Left renal cortex interstitium (tissue), 4 donors: ENCODE measurements around the gene SND1. TPM values are rescaled to one million over a fixed set of nuclear protein-coding genes. Genes with fewer than 3 reads are reported as not detected.
A peak's percentile ranks its signal among the peaks of the same experiment; 100 is the strongest.

Source experiments
- DNase-seq, 4 donors: peaks; one replicate each; pipeline ENCODE4 v3.0.0-alpha.2; 2013; ENCODE audit warnings: low read depth in 4 of 4, low spot score in 2 of 4, missing footprints in 1 of 4
- polyA plus RNA-seq, 4 donors: library from polyadenylated mRNA; unstranded; fragments of 120-200 nt; gene quantifications; one replicate each; pipeline ENCODE4 v1.2.1, GENCODE V29; 2013; ENCODE audit not compliant: insufficient read length in 4 of 4

SND1 gene
- polyA plus RNA-seq, 4 donors = 133 to 165 (median 139) TPM

DNA sequence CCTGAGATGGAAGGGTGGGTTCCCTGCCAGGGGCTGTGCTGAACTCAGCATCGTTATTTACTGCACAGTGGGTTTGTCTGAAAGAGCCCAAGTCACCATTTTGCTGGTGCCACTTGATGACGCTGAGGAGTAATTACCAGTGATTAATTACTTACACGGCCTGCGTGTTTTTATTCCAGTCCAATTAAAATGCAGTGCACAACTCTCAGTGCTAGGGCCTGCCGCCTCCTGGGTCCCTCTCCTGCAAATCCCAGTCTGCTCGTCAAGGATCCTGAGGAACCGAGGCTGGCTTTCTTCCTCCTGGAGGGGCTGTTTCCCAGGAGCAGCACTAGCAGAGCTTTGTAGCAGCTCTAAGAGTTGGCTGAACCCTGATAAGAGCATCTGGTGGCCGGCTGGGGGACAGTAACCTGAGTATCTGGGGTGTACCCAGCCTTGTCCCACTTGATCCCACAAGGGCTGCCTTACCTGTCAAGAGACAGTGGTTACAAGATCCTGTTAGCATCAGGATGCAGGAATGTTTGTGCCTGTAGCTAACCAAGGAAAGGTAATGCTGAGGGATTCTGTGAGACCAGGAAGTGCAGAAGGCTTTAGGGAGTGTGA lies 424.3 kb downstream of the SND1 start:
- DNase-seq = no peak

- no peak for DNase-seq
Observed at GRCh38 chr7:128076796-128077271, 424.8 kb downstream of the SND1 start.

DNA sequence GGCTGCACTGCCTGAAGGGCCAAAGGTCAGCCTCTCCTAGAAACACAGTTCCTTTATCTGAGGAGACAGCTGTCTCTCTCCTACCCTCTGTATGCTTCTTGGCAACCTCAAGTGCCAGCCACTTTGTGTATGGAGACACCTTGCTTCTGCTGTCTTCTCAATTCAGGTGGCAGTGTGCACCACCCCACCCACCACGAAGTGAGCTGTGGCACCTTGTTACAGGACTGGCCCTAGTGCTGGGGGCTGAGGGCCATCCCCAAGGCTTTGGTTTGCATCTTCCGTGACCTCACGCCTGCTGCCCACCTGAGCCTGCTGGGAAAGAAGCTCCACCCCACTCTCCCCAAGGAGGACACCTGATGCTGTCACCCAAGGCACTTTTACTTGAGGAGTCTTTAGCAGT lies 426.3 kb downstream of the SND1 start:
- DNase-seq = no peak

- DNase-seq = no peak
Observed at GRCh38 chr7:128080169-128080568, 428.2 kb downstream of the SND1 start.

DNA sequence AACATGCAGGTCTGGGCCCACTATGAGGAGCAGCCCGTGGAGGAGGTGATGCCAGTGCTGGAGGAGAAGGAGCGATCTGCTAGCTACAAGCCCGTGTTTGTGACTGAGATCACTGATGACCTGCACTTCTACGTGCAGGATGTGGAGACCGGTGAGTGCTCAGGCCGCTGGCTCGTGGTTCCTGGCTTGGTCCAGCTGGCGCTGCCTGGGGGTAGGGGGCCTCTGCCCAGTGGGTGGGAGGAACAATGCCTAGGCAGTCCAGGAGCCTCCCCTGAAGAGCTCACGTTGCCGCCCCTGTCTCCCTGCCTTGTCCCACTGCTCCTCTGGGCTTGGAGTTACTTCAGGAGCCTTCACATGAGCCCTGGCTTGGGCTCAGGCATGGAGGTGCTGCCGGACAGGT lies 429.4 kb downstream of the SND1 start:
- no peak for DNase-seq

DNA sequence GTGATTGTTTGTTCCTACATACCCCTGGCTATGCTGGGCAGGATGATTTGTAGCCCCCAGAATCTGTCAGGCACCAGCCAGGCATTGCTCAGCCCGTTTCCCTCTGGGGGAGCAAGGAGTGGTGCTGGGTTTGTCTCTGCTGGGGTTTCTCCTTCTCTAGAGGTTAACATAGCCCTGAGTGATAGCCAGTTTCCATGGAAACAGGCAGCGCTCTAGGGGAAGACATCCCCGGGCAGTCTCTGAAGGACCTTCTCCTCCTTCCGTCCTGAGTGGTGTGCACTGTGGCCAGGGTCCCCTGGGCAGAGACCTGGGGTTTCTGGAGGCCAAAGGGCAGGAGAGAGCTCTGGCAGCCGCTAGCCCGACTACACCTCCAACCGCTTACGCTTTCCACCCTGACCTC lies 429.8 kb downstream of the SND1 start:
- DNase-seq = no peak

GRCh38 chr7:128082431-128082830 lies 430.4 kb downstream of the SND1 start:
- no peak for DNase-seq

- peak in 3 of 4 donors; percentile 39 to 57 (median 53) for DNase-seq
Observed at GRCh38 chr7:128084896-128085608, 433.1 kb downstream of the SND1 start.

GRCh38 chr7:128090492-128090891 lies 438.5 kb downstream of the SND1 start:
- DNase-seq = no peak

DNA sequence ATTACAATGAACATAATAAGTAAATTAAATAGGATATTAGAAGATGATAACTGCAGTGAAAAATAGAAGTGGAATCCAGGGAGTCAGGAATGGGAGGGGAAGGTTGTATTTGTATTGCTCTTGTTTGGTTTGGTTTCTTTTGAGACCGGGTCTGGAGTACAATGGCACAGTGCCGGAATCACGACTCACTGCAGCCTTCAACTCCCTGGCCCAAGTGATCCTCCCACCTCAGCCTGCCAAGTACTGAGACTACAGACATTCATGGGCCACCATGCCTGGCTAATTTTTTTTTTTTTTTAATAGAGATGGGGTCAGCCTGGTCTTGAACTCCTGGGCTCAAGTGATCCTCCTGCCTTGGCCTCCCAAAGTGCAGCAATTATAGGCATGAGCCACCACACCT lies 439.1 kb downstream of the SND1 start:
- DNase-seq = no peak

DNA sequence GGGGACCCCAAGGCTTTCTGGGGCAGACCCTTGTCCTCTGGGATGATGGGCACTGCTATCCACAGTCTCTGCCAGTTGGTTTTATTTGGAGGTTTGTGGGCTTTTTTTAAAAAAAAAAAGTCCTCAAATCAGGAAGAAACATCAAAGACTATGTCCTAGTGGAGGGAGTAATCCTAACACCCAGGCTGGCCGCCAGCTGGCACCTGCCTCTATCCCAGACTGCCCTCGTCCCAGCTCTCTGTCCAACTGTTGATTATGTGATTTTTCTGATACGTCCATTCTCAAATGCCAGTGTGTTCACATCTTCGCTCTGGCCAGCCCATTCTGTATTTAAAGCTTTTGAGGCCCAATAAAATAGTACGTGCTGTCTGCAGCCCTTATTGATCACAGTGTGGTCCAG lies 440.2 kb downstream of the SND1 start:
- DNase-seq = no peak

DNA sequence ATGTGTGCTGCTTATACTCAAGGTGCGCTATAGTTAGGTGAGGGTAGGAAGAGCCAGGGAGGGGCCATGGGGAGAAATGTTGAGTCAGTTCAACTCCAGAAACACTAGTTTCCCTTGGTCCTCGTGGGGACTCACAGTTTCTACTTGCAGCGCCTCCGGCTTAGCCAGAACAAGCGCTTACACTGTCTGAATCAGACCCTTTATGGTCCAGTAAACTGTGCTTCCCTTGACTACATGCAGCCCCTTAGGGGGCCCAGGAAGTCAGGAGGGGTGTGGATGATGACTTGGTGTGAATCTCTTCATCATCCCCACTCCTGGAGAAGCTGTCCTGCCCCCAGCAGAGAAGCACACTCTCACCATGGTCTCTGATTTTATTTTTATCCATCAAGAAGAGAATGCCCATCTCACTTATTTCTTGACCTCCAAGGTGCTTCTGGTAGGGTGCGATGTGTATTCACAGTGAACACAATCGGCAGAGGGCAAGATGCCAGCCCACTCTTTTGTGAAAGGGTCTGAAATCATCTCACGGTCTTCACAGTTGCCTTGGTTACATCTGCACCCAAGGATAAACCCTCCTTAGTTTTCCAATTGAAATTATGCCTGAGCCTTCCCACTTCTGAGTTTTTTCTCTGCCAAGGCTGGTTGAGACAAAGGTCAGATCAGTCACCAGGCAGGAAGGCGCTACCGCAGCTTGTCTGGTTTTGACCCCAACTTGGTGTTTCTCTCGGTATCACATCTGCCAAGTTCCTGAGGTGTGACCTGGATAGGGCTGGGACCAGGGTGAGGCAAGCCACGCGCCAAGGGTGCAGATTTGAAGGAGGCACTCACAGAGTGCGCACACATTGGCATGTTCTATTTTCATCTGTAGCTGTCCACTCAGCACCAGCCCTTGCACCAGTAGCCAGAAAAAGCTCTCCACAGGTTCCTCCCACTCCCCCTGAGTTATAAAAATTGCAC lies 441.9 kb downstream of the SND1 start:
- DNase-seq = no peak

DNA sequence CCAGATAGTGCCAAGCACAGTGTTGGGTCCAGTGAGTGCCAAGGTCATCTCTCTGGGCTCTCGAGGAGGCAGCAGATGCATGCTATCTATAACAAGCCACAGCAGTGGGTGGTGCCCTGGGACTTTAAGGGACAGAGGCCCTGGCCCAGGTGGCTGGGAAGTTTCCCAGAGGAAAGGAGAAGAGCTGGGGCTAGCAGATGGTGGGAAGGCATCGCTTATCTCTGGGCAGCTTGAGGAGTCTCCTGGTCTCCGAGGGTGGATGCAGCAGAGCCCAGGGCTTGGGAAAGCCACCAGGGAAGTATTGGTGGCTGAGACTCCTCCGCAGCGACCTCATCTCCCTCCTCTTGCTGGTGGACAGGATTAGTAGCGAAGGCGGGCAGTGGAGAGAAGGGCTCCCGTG lies 442.7 kb downstream of the SND1 start:
- DNase-seq = no peak

GRCh38 chr7:128097211-128097731 lies 445.3 kb downstream of the SND1 start:
- no peak for DNase-seq

DNA sequence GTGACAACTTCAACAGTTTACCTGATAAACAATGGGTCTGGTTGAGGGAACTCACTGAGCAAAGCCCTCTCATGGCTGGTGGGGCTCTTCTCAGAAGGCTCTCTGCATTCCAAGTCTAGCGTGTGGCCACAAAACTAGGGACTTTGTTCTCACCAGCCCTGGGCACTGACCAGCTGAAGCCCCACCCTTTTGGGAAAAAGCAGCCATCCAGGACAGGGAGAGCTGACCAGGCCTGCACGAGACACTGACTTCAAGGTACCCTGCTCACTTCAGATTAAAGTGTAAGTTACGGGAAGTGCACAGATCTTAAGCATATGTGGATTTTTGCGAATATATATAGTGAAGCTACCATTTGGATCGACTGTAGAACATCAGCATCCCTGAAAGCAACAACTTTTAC lies 446.6 kb downstream of the SND1 start:
- DNase-seq = no peak

DNA sequence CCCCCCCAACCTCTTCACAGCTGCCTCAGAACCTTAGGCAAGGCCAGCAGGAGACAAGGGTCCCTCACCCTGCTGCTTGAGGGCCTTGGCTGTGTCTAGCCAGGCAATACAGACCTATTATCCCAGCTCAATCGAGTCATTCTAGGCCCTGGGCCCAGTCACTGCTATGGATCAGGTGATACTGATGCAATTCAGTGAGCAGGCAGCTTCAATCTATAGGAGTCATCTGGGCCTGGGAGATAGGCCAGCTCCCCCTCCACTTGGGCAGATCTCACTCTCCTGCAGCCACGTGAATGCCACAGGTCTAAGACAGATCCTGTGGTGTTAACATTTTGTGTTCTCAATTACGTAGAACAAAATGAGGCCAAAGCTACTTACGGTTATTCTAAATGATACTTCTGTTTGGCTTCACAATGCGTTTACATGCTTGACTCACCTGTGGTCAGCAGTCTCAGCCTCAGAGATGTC lies 447.2 kb downstream of the SND1 start:
- DNase-seq = no peak

- no peak for DNase-seq
Observed at GRCh38 chr7:128100225-128100948, 448.4 kb downstream of the SND1 start.

DNA sequence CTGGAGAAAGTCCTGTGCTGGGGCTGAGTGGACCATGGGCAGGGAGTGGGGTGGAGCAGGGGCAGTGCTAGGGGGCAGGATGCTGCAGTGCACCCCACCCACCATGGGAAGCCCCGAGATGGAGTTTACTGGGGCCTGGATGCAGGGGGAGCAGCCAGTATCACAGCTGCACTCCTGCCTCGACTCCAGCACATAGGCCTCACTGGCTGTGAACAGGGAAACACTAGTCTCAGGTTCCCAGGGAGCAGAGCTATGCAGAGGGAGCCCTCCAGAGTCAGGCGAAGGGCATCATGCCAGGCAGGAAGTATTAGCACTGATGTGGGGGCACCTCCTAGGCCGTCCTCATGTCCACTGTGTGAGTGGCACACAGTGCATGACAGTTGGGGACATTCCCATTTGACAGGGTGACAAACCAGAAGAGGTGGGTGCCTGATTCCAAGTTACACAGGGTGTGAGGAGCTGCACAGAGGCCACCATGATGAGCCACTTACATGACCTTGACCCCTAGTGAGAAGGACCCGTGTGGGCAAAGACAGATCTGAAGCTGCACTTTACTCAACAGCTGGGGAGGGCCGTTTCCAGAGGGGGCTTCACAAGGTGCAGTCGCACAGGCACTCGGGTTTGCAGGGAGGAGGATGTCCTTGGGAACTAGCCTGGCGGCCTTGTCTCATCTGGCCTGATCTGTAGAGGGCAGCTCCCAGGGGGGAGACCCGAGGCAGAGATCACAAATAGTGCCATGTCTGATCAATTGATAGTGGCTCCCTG lies 449.1 kb downstream of the SND1 start:
- no peak for DNase-seq

DNA sequence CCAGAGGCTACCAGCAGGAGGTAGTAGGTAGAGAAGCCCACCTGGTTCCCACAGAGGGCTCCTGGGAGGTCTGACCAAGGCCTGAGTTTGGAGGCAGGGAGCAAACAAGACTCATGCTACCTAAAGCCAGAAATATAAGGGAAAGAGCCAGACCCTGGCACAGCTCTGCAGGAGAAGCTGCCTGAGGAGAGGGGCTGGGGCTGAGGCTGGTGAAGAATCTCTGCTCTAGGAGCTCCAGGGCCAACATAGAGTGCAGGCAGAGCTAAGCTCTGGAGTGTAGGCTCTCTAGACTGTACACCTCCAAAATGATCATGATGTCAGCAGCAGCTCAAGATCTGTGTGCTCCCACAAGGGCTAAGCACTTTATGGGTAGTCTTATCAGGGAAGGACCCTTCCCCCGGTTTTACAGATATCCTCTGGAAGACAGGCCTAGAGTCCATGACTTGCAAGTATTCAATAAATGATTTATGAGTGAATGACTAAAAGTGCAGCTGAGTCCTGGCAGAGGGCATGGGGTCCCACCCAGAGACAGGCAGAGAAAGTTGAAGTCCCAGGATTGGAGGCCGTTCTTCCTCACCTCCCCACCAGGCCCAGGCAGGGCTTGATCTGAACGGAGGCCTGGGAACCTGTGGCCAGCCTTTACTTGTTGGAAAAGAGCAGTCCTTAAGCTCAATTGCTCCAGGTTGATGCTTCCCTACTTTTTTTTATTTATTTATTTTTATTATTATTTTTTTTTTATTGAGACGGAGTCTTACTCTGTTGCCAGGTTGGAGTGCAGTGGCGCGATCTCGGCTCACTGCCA lies 450.7 kb downstream of the SND1 start:
- no peak for DNase-seq
